ENCODE results near the gene CLK2.

CLK2 gene

GRCh38 chr1:155269381-155269780, 3.9 kb downstream of the CLK2 start:
- TF ChIP-seq, protein P1, sequence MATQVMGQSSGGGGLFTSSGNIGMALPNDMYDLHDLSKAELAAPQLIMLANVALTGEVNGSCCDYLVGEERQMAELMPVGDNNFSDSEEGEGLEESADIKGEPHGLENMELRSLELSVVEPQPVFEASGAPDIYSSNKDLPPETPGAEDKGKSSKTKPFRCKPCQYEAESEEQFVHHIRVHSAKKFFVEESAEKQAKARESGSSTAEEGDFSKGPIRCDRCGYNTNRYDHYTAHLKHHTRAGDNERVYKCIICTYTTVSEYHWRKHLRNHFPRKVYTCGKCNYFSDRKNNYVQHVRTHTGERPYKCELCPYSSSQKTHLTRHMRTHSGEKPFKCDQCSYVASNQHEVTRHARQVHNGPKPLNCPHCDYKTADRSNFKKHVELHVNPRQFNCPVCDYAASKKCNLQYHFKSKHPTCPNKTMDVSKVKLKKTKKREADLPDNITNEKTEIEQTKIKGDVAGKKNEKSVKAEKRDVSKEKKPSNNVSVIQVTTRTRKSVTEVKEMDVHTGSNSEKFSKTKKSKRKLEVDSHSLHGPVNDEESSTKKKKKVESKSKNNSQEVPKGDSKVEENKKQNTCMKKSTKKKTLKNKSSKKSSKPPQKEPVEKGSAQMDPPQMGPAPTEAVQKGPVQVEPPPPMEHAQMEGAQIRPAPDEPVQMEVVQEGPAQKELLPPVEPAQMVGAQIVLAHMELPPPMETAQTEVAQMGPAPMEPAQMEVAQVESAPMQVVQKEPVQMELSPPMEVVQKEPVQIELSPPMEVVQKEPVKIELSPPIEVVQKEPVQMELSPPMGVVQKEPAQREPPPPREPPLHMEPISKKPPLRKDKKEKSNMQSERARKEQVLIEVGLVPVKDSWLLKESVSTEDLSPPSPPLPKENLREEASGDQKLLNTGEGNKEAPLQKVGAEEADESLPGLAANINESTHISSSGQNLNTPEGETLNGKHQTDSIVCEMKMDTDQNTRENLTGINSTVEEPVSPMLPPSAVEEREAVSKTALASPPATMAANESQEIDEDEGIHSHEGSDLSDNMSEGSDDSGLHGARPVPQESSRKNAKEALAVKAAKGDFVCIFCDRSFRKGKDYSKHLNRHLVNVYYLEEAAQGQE (IDR thresholded peaks at IDR 0.05; ENCODE audit: insufficient replicate concordance, low read depth): no peak
- TF ChIP-seq POLR2AphosphoS5 (IDR thresholded peaks at IDR 0.05; ENCODE audit: low read depth) (no peak), SPI1 (IDR thresholded peaks at IDR 0.05; ENCODE audit: borderline replicate concordance, low read depth) (no peak), GABPA (IDR thresholded peaks at IDR 0.05; ENCODE audit: low read depth) (no peak), CTCF (IDR thresholded peaks at IDR 0.05; ENCODE audit: insufficient read depth, low read length) (no peak)
- H3K27me3 ChIP-seq (ENCODE audit: insufficient read depth, poor library complexity, severe bottlenecking): no peaks in the 10 kb centered on the region
- no peak overlapping the region for H3K4me3 ChIP-seq (replicated peaks; ENCODE audit: insufficient read depth, low read length)
- no peak overlapping the region for H3K27ac ChIP-seq (replicated peaks)
- no peak for DNase-seq (ENCODE audit: low read depth in 1 of 2, low spot score in 1 of 2)

GRCh38 chr1:155268630-155269029, 4.7 kb downstream of the CLK2 start:
- Histone ChIP-seq H3K4me3 (replicated peaks; ENCODE audit: insufficient read depth, low read length) (no peak overlapping the region), H3K27ac (replicated peaks) (no peak overlapping the region), H3K27me3 (ENCODE audit: insufficient read depth, poor library complexity, severe bottlenecking) (no peaks in the 10 kb centered on the region)
- DNase-seq (ENCODE audit: low read depth in 1 of 2, low spot score in 1 of 2): no peak
- TF ChIP-seq POLR2AphosphoS5 (IDR thresholded peaks at IDR 0.05; ENCODE audit: low read depth) (no peak), SPI1 (IDR thresholded peaks at IDR 0.05; ENCODE audit: borderline replicate concordance, low read depth) (no peak), CTCF (IDR thresholded peaks at IDR 0.05; ENCODE audit: insufficient read depth, low read length) (no peak), GABPA (IDR thresholded peaks at IDR 0.05; ENCODE audit: low read depth) (no peak)
- TF ChIP-seq, protein P1 (IDR thresholded peaks at IDR 0.05; ENCODE audit: insufficient replicate concordance, low read depth): no peak

GRCh38 chr1:155267373-155267772, 5.9 kb downstream of the CLK2 start:
- DNase-seq (ENCODE audit: low read depth in 1 of 2, low spot score in 1 of 2): no peak
- H3K27ac ChIP-seq (replicated peaks): no peak overlapping the region
- H3K4me3 ChIP-seq (replicated peaks; ENCODE audit: insufficient read depth, low read length): no peak overlapping the region
- no peaks in the 10 kb centered on the region for H3K27me3 ChIP-seq (ENCODE audit: insufficient read depth, poor library complexity, severe bottlenecking)
- TF ChIP-seq CTCF (IDR thresholded peaks at IDR 0.05; ENCODE audit: insufficient read depth, low read length): no peak
- TF ChIP-seq, protein P1 (IDR thresholded peaks at IDR 0.05; ENCODE audit: insufficient replicate concordance, low read depth): no peak

Data from HL-60 (cell line).